GM19099 (cell line): Measurements from ENCODE around the gene PGPEP1.

Experiments used
- POLR2A ChIP-seq: IDR thresholded peaks from 3 replicates; pipeline ENCODE4 v1.6.1; 2011; ENCODE audit warnings: low read depth; ENCODE audit not compliant: insufficient read length; ENCODE audit errors: extremely low read depth

The PGPEP1 gene

DNA sequence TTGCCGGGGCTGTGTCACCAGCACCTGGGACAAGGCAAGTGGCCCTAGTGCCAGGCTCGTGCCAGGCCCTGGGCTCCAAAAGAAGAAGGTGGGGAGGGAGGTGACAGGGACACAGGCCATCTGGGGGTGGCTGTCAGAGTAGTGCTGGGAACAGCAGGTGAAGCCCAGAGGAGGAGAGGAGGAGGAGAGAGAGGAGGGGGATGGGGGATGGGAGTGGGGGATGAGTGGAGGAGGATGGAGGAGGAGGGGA, 36.3 kb upstream of the PGPEP1 start:
- TF ChIP-seq POLR2A, result no peak

- peak; percentile 48 for TF ChIP-seq POLR2A
These were observed 35.7 kb upstream of the PGPEP1 start for GRCh38 chr19:18304458-18305310.

DNA sequence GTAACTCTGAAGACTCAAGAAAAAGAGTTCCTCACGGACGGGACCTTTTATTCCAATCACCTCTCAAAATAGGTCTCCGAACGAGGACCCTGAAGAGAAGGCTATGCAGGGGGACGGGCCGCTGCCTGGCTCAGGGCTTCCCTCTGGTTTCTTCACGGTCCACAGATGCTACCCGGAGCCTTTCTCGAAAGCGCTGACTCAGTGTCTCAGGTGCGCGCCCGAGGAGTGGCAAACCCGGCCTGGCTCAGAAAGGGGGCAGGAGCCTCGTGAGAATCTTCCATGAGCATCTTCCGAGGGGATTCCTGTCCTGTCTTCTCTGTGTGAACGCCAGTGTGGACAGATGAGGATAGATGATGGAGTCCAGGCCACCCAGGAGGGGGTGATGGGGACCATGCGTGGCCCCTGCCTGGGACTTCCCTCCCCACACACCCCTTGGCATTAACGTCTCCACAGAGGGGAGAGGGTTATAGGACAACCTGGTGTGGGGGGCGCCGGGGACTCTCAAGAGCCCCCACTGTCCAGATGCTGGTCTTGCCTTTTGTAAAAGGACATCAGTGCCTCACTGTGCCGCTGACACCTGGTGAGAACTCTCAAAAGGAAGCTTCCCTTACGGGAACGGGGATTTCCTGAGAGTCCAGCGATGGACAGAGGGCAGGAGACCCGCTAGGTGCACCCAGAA, 34.0 kb upstream of the PGPEP1 start:
- TF ChIP-seq POLR2A, result no peak

GRCh38 chr19:18306888-18307260, 33.5 kb upstream of the PGPEP1 start:
- TF ChIP-seq POLR2A, result no peak

GRCh38 chr19:18307271-18307681, 33.1 kb upstream of the PGPEP1 start:
- TF ChIP-seq POLR2A, result no peak

DNA sequence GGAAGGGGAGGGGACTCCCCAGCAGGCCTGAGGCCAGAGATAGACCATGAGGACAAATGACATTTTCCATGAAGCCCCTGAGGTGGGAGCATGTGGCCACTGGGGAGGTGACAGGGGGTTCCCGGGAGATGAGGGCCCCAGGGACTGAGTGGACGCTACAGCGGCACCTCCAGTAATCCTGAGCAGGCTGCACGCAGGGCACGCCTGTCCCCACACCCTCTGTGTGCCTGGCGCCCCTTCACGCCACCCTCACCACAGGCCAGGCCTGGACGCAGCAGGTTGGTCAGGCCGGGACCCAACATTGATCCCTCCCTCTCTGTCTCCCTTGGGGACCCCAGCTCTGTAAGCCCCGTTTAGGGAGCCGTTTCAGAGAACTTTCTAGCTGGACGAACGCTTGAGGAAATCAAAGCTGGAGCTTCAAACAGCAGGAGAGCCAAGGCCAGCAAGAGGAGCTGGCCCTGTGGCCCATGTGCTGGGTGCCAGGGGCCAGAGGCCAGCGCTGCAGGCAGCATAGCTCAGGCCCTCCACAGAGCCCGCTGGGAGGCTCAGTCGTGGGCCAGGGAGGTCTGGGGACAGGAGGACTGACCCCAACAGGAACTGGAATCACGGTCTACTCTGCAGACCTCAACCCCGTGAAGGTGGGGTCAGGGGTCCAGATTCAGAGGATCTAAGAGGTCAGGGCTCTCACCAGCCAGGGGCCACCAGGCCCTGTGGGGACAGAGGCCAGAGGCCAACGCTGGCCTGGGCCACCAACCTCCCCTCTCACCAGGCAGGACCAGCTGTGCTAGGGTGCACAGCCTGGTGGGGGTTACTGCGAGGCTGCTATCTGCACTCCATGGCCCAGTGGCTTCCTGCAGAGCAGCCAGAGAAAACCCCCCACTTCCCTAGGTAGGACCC, 32.1 kb upstream of the PGPEP1 start:
- peak; percentile 15 for TF ChIP-seq POLR2A

DNA sequence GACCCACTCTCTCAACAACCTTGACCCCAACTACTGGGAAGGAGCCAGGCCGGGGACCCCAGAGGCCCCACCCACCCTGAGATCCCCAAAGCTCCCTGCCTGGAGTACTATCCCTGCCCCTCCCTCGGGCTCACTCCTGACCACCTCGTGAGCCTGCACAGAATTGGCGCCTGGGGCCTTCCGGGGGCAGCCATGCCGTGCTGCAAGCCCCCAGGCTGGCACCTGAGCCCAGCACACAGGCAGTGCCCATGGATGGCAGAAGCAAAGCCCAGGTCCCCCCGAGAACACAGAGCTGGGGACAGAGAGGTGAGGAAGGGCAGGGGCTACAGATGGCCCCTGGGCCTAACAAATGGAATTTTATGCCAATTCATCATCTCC, 31.5 kb upstream of the PGPEP1 start:
- TF ChIP-seq POLR2A, result no peak

- TF ChIP-seq POLR2A, result no peak
These were observed 30.8 kb upstream of the PGPEP1 start for GRCh38 chr19:18309525-18310064.

GRCh38 chr19:18310118-18310909, 30.1 kb upstream of the PGPEP1 start:
- TF ChIP-seq POLR2A, result peak; percentile 44

GRCh38 chr19:18310966-18311365, 29.4 kb upstream of the PGPEP1 start:
- TF ChIP-seq POLR2A, result no peak

GRCh38 chr19:18311502-18312091, 28.8 kb upstream of the PGPEP1 start:
- TF ChIP-seq POLR2A, result peak; percentile 16

DNA sequence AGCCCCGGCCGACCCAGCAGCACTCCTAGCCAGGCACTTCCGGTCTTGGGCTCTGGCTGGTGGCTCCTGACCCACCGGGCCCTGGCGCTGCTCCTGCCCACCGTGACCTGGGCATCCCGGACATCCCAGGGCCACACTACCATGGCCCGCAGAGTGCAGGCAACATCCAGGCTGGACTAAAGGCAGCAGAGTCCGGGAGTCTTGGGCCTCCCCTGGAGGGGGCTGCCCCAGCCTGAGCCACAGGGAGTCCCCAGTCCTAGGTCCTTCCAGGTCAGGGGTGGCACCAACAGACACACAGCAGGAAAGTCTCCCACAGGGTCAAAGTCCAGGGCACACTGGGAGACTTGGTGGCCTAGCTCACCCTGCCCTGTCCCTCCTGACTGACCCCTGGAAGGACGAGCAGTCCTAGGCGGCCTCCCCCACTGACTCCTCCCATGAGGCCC, 28.3 kb upstream of the PGPEP1 start:
- no peak for TF ChIP-seq POLR2A

DNA sequence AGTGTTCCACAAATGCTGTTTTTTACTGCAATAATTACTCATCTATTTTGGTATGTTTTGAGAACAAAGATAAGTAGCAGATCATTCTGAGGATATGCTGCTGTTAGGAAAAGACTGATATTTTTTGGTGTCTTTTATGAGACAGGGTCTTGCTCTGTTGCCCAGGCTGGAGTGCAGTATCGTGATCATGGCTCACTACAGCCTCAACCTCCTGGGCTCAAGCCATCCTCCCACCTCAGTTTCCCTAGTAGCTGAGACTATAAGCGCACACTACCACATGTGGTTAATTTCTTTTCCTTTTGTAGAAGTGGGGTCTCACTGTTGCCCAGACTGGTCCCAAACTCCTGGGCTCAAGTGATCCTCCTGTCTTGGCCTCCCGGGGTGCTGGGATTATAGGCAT, 27.0 kb upstream of the PGPEP1 start:
- TF ChIP-seq POLR2A, result no peak

- no peak for TF ChIP-seq POLR2A
These were observed 22.2 kb upstream of the PGPEP1 start for GRCh38 chr19:18317961-18318800.

GRCh38 chr19:18319591-18320135, 20.7 kb upstream of the PGPEP1 start:
- TF ChIP-seq POLR2A, result no peak
